HG03159 (cell line): ENCODE results near the gene TRIP12.
"Not testable (repeated sequence)": the region's sequence is repeated elsewhere in the genome, so short reads cannot be mapped to it uniquely, and the experiment has no call there.

Source experiments
- ATAC-seq: cut with Tn5 transposase; IDR thresholded peaks from one replicate; pipeline ENCODE4 v1.9.1; 2021; ENCODE audit warnings: mild to moderate bottlenecking, moderate library complexity; ENCODE audit not compliant: unreplicated experiment

The TRIP12 gene

DNA sequence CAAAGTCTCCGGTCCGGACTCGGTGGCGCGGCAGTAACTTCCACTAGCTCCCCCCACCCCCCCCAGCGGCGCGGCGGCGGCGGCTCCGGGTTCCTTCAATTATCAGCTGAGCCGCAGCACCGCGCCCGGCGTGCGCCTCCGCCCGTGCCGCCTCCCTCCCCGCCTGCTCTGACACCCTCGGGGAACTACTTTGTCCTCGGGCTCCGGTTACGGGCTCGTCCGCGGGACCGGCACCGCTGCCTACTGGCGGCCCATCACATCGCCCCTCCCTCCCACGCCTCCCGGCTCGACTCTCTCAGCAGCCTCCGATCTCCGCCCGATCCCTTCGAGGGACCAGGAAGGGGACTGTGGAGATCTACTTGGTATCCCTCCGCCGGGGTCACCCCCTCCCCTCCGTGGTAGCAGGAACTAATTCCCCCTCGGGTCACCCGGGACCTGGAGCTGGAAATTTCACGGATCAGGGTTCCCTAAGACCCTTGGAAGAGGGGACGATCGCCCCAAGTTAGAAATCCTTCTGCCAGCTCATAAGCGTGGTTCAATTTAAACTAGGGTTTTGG, at the start of gene TRIP12:
Gene TRIP12 (minus strand): TSS at position 118 of the 557 bp plus-strand sequence. CDS start 41,930 bp downstream, outside the sequence.
- ATAC-seq = peak; percentile 74

- no peak for ATAC-seq
Measured at GRCh38 chr2:229971298-229971790, 49.5 kb upstream of the TRIP12 start.

DNA sequence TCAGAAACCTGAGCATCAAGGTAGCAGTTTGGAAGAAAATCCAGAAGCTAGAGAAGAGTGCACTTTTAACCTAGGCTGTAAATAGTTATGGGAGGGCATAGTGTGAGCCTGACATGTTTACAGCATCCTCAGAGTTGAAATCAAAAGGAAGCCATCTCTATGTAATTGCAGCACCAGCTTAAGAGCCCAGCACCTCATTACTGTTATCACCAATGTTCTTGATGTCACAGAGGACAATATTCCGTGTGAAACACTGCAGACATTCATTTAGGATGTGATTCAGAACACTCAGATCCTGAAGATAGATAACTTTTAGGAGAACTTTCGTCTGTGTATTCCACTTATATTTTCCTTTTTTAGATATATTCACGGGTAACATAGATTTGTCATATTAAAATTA, 48.6 kb upstream of the TRIP12 start:
- no peak for ATAC-seq

GRCh38 chr2:229969921-229970320, 48.1 kb upstream of the TRIP12 start:
- ATAC-seq = no peak

DNA sequence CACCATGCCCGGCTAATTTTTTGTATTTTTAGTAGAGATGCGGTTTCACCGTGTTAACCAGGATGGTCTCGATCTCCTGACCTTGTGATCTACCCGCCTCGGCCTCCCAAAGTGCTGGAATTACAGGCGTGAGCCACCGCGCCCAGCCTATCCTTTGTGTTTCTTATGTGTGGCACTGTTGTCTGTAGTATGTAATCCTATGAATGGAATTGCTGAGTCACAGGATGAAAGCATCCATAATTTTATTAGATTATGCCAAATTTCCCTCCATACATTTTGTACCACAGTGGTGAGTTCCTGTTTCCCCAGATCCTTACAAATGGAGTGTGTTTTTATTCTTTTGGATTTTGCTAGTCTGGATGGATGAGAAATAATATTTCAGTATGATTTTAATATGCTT, 41.8 kb upstream of the TRIP12 start:
- not testable (repeated sequence) for ATAC-seq

GRCh38 chr2:229956491-229956890, 34.7 kb upstream of the TRIP12 start:
- ATAC-seq = no peak

DNA sequence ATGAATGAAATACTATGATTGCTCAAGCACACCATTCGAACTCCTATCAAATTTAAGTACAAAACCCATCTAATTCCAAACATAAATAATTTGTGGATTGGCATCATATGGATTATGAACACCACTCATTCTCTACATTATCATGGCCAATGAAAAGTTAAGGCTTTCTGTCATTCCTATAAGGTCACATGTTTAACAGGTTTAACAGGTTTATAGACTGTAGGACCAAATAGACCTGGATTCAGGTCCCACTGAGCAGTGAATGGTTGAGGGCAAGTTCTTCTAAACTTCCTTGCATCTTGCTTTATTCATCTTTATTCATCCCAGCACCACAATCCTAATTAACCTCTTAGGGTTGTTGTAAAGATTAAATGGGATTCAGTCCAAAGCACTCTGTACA, 33.9 kb upstream of the TRIP12 start:
- no peak for ATAC-seq

DNA sequence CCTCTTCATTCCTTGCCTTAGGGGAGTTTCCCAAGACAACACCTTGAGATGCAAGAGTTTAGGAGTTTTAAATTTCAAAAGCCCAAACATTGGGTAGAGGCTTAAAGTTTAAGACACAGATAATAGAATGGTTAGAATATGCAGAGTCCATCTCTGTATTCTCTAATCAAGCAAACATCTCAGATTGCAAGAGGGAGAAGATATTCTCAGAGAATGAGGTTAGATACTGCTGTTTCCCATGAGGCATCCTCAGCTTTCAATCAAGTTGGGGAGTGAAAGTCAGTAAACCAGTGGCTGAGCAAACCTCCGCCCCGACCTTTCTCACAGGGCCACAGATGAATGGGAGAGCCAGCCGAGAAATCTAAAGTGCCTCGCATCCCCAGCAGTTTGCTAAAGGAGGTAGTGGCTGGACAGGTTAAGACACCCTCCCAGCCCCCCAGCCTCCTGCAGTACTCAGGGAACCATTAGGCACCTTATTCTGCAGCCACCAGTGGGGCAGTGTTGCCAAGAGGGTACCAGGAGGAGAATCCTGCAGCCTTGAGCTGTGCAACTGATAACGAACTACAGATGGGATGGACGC, 30.5 kb upstream of the TRIP12 start:
- ATAC-seq = no peak

DNA sequence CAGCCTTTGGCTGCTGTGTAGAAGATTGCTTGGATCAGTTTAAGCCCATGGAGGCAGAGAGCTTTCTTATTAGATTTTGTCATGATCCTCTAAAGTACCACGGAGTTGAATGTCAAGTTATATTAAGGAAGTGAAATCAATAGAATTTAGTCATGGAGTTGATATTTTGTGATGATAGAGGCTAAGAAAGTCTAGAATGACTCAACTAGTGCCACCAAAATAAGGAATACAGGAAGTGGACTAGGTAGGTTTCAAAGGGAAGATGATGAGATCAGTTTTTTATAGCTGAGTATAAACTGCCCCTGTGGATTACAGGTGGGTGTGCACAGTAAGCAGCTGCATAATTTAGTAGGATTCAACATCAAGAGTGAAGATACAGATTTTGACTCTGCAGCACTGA, 25.7 kb upstream of the TRIP12 start:
- peak; percentile 79 for ATAC-seq

DNA sequence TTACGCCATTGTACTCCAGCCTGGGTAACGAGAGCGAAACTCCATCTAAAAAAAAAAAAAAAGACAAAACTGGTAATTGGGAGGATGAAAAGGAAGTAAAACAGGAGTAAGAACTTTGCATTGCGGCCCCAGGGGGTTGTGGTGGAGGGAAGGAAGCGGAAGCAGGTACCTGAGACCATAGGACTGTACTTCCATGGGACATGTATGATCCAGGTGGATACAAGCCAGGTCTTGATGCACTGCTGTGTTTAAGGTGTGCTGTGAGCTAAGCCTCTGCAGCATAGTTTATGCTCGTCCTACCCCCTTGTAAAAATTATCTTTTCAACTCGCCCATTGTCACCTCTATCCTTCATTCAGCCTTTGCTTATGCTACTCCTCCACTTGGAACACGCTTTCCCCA, 24.2 kb upstream of the TRIP12 start:
- ATAC-seq = no peak

DNA sequence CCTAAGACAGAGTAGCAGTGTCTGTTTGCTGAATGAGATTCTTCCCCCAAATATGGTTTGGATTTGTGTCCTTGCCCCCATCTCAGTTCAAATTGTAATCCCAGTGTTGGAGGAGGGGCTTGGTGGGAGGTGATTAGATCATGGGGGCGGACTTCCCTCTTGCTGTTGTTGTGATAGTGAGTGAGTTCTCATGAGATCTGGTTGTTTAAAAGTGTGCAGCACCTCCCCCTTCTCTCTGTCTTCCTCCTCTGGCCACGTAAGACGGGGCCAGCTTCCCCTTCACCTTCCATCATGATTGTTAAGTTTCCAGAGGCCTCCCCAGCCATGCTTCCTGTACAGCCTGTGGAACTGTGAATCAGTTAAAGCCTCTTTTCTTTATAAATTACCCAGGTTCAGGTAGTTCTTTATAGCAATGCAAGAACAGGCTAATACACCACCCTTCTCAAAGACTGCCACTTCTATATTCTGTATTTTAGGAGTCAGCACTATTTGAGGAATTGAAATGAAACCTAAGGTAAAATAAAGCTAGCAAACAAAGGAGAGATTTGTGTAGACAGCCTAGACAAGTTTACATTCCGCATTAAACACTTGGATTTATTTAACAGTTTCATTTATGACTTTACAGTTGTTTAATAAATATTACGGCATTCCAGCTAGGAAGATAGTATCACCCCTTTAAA, 22.1 kb upstream of the TRIP12 start:
- no peak for ATAC-seq

GRCh38 chr2:229943171-229943570, 21.4 kb upstream of the TRIP12 start:
- ATAC-seq = no peak

GRCh38 chr2:229942671-229943070, 20.9 kb upstream of the TRIP12 start:
- no peak for ATAC-seq

DNA sequence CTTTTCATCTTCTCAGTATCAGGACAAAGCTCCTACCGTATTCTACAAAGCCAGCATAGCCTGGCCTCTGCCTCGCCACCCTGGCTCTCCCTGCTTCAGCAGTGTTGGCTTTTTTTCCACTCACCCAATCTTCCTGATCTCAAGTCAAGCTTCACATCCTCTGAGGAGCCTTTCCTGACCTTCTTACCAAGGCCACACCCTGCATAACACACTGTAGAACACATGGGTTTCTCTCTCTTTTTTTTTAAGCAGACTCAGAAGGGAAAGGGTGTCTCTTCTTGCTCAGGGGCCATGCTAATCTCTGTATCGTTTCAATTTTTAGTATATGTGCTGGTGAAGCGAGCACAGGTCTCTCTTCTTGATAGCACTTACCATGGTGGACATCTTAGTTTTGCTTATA, 15.7 kb upstream of the TRIP12 start:
- no peak for ATAC-seq

DNA sequence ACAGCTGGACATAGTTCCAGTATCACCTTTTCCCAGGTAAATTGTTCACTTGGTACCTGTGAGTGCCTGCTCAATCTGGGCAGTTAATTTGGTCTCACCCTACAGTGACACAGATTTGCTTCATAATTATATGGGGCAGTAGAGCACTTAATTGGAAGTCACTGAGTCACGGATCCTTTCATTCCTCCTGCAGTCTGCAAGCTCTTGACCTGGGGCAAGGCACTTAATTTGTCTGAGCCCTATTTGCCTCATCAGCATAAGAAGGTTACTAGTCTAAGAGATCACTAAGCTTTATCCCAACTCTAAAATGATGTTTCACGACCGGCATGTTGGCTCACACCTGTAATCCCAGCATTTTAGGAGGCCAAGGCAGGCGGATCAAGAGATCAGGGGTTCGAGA, 9.4 kb upstream of the TRIP12 start:
- ATAC-seq = no peak

DNA sequence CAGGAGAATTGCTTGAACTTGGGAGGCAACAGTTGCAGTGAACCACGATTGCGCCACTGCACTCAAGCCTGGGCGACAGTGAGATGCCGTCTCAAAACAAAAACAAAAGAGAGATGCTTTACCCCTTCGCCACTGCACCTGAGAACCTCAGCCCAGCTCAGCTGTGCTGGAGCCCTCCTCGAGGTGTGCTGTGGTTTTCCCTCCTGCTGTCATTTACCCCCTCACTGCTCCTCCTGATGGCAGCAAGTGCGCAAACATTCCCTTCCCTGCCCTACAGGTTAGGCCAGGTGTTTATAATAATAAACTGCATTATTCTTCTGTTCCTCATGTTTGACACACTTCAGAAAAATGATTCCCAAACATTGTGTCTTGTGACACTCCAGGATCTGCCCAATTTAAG, 8.8 kb upstream of the TRIP12 start:
- ATAC-seq = no peak

DNA sequence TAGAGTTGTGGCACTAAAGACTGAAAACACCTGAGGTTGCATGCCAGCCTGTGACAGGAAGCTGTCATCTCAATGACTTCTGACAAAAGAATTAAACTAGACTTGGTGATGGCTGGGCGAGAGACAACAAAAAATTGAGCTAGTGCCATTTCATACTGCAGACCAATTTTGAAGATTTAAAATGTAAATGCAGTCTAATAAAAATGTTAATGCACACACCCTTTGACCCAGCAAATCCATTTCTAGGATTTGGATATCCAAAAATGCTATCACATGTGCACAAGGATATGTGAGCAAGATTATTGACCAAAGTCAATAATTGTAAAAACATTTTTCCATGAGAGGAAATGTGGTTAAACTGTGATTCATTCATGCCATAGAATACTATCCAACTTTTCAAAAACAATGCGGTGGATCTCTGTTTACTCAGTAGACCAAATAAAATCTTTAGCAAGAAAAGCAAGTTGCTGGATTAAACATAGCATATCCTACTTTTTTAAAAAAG, 6.1 kb upstream of the TRIP12 start:
- ATAC-seq = no peak

- ATAC-seq = no peak
Measured at GRCh38 chr2:229925201-229925600, 3.4 kb upstream of the TRIP12 start.

GRCh38 chr2:229924541-229924940, 2.7 kb upstream of the TRIP12 start:
- not testable (repeated sequence) for ATAC-seq

DNA sequence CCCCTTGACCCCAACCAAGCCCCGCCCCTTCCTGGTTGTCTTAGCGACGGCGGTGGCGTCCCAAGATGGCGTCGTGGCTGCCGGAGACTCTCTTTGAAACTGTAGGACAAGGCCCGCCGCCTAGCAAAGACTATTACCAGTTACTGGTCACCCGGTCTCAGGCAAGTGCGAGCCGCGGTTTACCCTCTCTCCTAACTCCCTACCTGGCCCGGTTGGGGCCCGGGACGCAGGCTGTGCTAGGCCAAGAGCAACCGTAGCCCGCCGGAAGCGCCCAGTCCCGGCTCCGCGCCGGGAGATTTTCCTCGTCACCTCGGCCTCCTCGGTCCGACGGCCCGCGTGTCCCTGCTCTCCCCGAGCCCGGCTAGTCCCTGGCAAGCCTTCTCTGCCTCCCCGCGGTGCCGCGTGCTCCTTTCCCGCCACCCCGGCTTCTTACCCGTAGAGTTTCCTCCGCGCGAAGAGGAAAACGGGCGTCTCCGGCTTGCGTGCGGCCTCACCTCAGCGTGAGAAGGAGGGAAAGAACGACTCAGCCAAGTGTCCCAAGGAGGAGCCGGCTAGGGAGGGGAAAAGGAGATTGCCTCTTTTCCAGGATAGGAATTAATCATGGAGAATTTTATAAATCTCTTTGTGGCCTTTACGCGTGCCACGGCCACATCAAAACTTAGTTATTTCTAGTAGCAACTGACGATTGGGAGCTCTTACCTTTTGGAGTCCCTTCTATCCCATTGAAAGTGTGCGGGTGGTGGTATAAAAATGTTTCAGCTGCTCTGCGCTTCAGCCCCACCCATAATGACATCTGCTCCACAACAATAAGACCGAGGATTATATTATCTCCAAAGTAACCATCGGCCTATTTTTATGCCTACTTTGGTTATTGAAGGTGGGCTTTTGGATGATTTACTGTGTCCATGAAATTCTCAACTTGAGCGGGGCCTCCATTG, 909 bp upstream of the TRIP12 start, which contains the start of gene FBXO36:
Gene FBXO36 (plus strand): TSS at position 55 of the 938 bp plus-strand sequence. CDS start 11 bp downstream, at position 66.
- ATAC-seq = peak; percentile 72
